Heart right ventricle (tissue), 16 donors: ENCODE data around the gene CTDNEP1. TPM values are rescaled to one million over a fixed set of nuclear protein-coding genes. Genes with fewer than 3 reads are reported as not detected.
A peak's percentile ranks its signal among the peaks of the same experiment; 100 is the strongest.

Experiments used
- ATAC-seq, 8 donors: fragments of 200-7000 bp; cut with Tn5 transposase; one replicate each; pipeline ENCODE4 v1.9.1; 2020; ENCODE audit warnings: mild to moderate bottlenecking in 8 of 8, moderate library complexity in 8 of 8, moderate number of reproducible peaks in 1 of 8
- DNase-seq, 2 donors: peaks; one replicate each; pipeline ENCODE4 v3.0.0-alpha.2; 2020
- H3K27ac ChIP-seq, 10 donors: fragments of 200-600 bp; sonication (generic) in 2 of 10; one replicate each; pipeline versions ENCODE4 v1.5.0 to v1.8.0; 2020 to 2022; ENCODE audit warnings: mild to moderate bottlenecking in 3 of 10
- H3K27me3 ChIP-seq, 7 donors: fragments of 200-600 bp; one replicate each; pipeline ENCODE4 v1.8.0; 2021 to 2022; ENCODE audit warnings: mild to moderate bottlenecking in 2 of 7
- H3K36me3 ChIP-seq, 9 donors: fragments of 200-600 bp; sonication (generic) in 1 of 9; one replicate each; pipeline versions ENCODE4 v1.5.0 to v1.8.0; 2020 to 2022; ENCODE audit warnings: mild to moderate bottlenecking in 2 of 9
- H3K4me1 ChIP-seq, 9 donors: fragments of 200-600 bp; sonication (generic) in 1 of 9; one replicate each; pipeline versions ENCODE4 v1.5.0 to v1.8.0; 2020 to 2022; ENCODE audit warnings: mild to moderate bottlenecking in 4 of 9
- H3K4me3 ChIP-seq, 10 donors: fragments of 200-600 bp; sonication (generic) in 2 of 10; one replicate each; pipeline versions ENCODE4 v1.5.0 to v1.8.0; 2020 to 2022; ENCODE audit warnings: mild to moderate bottlenecking in 7 of 10, moderate library complexity in 2 of 10
- H3K9me3 ChIP-seq, 11 donors: fragments of 200-600 bp in 10 of 11; sonication (generic) in 2 of 11; one replicate each; pipeline versions ENCODE4 v1.5.0 to v1.8.0; 2013 to 2022; ENCODE audit warnings: mild to moderate bottlenecking in 2 of 11, control low read depth in 1 of 11, moderate library complexity in 1 of 11
- CTCF ChIP-seq, 9 donors: fragments of 200-600 bp; sonication (generic) in 2 of 9; IDR thresholded peaks; one replicate each; pipeline versions ENCODE4 v1.5.0 to v1.8.0; 2021 to 2022; ENCODE audit warnings: antibody characterized with exemption in 9 of 9, mild to moderate bottlenecking in 5 of 9, moderate library complexity in 1 of 9
- WGBS, 2 donors: extraction: QIAGEN DNeasy Blood & Tissue Kit; methylation state at CpG; one replicate each; pipeline ENCODE4 v1.1.7; 2013; ENCODE audit warnings: inconsistent platforms in 1 of 2; 5-methylcytosine and 5-hydroxymethylcytosine counted together
- intact Hi-C, 10 donors: fragments of 100-400 bp; cut with DNase I; formaldehyde crosslinking; loops; one replicate each; pipeline versions ENCODE4 v1.11.1 to v1.14.2; 2022
- polyA plus RNA-seq, 2 donors: library from polyadenylated mRNA; stranded (reverse); fragments of 200-250 nt; gene quantifications; one replicate each; pipeline ENCODE4 v1.2.3, GENCODE V29; 2013
- total RNA-seq, 10 donors: library from RNA; stranded (reverse); fragmentation: NEBNext Ultra II Directional in 3 of 10; extraction: Animal tissue kit (Norgen Biotek cat#: 25700) in 3 of 10; gene quantifications; one replicate each; pipeline versions ENCODE4 v1.2.1 to v1.2.4, GENCODE V29; 2021 to 2023
- donor health status: Arrhythmogenic right ventricular cardiomyopathy.
- donor health status: ischemic (EF 13 %, LVEDD 7.1; RV severe dilation, severe dysfunction).
- donor health status: healthy with polysubstance abuse.
- donor health status: DM: no; HTN: yes; CAD: no.
- donor health status: DM: no; HTN: no; CAD: no.
- donor health status: ischemic (EF 25% LVEDD 6.9; RV normal size, moderate dysfunction).
- donor health status: ischemic (EF 25% LVEDD 5.7; RV mildly dilated, moderate dysfunction).
- donor health status: healthy.
- donor health status: DM: yes; HTN: yes; CAD: no.
- donor health status: Ischemic cardiomyopathy.
- donor health status: ischemic (EF 35%, LVEDD 5.7; RV mildly dilated, moderate dysfunction).
- donor health status: nonischemic (EF 11% LVEDD 7.7; RV severe dilation, severe dysfunction).
- donor health status: DM: yes; HTN: yes; CAD: no.
- donor health status: PGD.
- donor health status: ischemic (EF 29% LVEDD 5.4; RV normal size, mild dysfunction).
- donor health status: nonischemic (EF 23%, LVEDD 6.1; RV moderate dilation, normal function).

Gene CTDNEP1
- total and polyA plus RNA-seq, 12 donors: 56.3 to 135 (median 110) TPM

GRCh38 chr17:7237266-7237760 is 14.2 kb downstream of the CTDNEP1 start:
- Histone ChIP-seq H3K4me1 (peaks cover 14 to 65% (median 52%) of the 10 kb centered on the region in 9 donors), H3K9me3 (no peaks in the 10 kb centered on the region), H3K4me3 (peak overlapping the region; percentile 16 to 99 (median 96)), H3K27me3 (no peaks in the 10 kb centered on the region), H3K27ac (peak overlapping the region; percentile 16 to 100 (median 94)), H3K36me3 (peaks cover 0 to 37% (median 0%) of the 10 kb centered on the region in 9 donors)
- 23 to 29% methylated on average over 6 of the region's 6 CpGs for WGBS, 2 donors
- ATAC-seq: no peak
- intact Hi-C loops: no loop called here
- TF ChIP-seq CTCF (IDR thresholded peaks at IDR 0.05): no peak
- no peak for DNase-seq

DNA sequence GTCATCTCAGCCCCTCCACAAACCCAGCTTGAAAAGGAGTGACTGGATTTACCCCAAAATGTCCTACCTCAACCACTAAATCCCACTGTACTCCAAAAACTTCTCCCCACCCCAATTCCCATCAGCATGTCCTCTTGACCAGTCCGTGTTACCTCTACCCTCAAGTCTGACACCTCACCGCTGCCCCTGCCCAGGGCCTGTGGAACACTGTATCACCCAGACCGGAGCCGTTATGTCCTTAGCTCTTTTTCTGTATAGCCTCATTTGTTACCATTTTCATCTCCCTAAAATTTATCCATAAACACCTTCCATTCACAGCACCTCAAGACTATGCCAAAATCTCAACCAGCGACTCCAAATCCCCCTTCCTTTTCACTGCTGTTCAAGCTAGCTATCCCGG is 14.7 kb downstream of the CTDNEP1 start:
- H3K4me1 ChIP-seq: peaks cover 14 to 70% (median 57%) of the 10 kb centered on the region in 9 donors
- WGBS, 2 donors: 87 to 88% methylated on average over 6 of the region's 6 CpGs
- no peak for ATAC-seq
- no peak for TF ChIP-seq CTCF (IDR thresholded peaks at IDR 0.05)
- peak overlapping the region in 6 of 10 donors; percentile 92 to 100 (median 95) for H3K27ac ChIP-seq
- no peaks in the 10 kb centered on the region for H3K27me3 ChIP-seq
- intact Hi-C loops: no loop called here
- no peaks in the 10 kb centered on the region for H3K9me3 ChIP-seq
- peaks cover 0 to 37% (median 0%) of the 10 kb centered on the region in 9 donors for H3K36me3 ChIP-seq
- no peak for DNase-seq
- H3K4me3 ChIP-seq: peak overlapping the region in 3 of 10 donors; percentile 96 to 99 (median 97)

GRCh38 chr17:7235693-7236665 is 15.6 kb downstream of the CTDNEP1 start:
- Histone ChIP-seq H3K9me3 (no peaks in the 10 kb centered on the region), H3K27me3 (no peaks in the 10 kb centered on the region), H3K36me3 (peaks cover 0 to 34% (median 0%) of the 10 kb centered on the region in 9 donors), H3K27ac (no peak overlapping the region), H3K4me1 (peaks cover 9 to 68% (median 53%) of the 10 kb centered on the region in 9 donors), H3K4me3 (no peak overlapping the region)
- TF ChIP-seq CTCF (IDR thresholded peaks at IDR 0.05): no peak
- intact Hi-C loops: no loop called here
- WGBS, 2 donors: 86 to 89% methylated on average over 22 of the region's 22 CpGs
- no peak for DNase-seq
- ATAC-seq: no peak

DNA sequence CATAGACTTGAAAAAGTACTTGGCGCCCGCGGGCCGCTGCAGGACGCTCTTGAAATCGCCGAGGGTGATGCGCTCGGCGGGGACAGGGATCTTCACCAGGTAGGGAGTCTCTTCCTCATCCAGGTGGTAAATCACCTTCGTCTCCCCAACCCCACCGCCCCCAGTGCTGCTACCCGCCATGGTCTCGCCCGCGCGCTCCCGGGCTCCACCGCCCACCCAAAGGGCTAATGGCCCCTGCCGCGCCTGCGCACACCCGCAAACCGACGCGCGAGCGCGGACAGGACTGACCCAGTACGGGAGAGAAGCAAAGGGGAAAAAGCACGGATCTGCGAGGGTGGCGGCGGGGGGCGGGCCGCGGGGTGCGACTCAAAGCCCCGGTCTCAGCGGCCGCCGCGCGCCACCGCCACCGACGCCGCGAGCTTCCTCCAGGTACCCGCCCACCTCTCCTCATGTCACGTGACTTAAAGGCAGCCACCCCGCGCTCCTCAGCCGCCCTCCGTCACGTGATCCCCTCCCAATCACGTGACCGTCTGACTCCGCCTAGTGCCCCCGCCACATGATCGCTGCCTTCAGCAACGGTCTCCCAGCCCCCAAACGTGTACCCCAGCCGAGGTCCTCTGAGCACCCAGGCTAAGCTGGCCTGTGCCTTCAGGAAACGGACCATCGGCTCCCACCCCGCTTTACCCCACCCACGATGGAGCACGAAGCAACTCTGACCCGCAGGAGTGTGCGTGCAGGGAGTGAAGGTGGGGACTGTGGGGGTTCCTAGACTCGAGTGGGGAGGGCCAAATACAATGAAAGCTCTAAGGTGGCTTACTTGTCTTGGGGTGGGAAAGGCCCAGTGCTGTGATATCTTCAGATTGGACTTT is 17.2 kb downstream of the CTDNEP1 start, which contains the start of gene DVL2:
Gene DVL2, minus strand, starts transcription at position 435 of the 869 bp plus-strand sequence. Its CDS starts 255 bp downstream, at position 180.
- Histone ChIP-seq H3K36me3 (peaks cover 0 to 35% (median 12%) of the 10 kb centered on the region in 9 donors), H3K4me3 (peak within 1 kb of the TSS; percentile 57 to 94 (median 86))
- WGBS, 2 donors: 0% methylated on average over 54 to 72 of the region's 72 CpGs

More for the DNA sequence above, 17.2 kb downstream of the CTDNEP1 start, which contains the start of gene DVL2:
- Histone ChIP-seq H3K9me3 (no peaks in the 10 kb centered on the region), H3K27ac (peak within 1 kb of the TSS; percentile 31 to 95 (median 86)), H3K27me3 (no peaks in the 10 kb centered on the region), H3K4me1 (peaks cover 0 to 56% (median 41%) of the 10 kb centered on the region in 9 donors)
- intact Hi-C loops: no loop called here
- TF ChIP-seq CTCF (IDR thresholded peaks at IDR 0.05): no peak
- DNase-seq (peak; percentile 94 to 96), ATAC-seq (peak; percentile 64 to 79 (median 71))
